ENCODE data around the gene RASEF.
"Not testable (repeated sequence)": the region's sequence is repeated elsewhere in the genome, so short reads cannot be mapped to it uniquely, and the experiment has no call there.

The RASEF gene

GRCh38 chr9:83097633-83098032, 34.7 kb upstream of the RASEF start:
- no peaks in the 10 kb centered on the region for H3K27me3 ChIP-seq (replicated peaks; ENCODE audit: insufficient read depth, low read length)
- no peaks in the 10 kb centered on the region for H3K79me2 ChIP-seq (ENCODE audit: low read length)
- no peak overlapping the region for H3K27ac ChIP-seq (ENCODE audit: low read length)
- H3K4me2 ChIP-seq (ENCODE audit: low read depth, low read length), result no peak overlapping the region
- H3K36me3 ChIP-seq (replicated peaks; ENCODE audit: insufficient read depth, low read length), result no peaks in the 10 kb centered on the region
- no peak for DNase-seq
- H3F3A ChIP-seq (ENCODE audit: insufficient read depth, low read length), result no peaks in the 10 kb centered on the region
- H3K9me2 ChIP-seq (replicated peaks; ENCODE audit: insufficient read depth, low read length), result no peaks in the 10 kb centered on the region
- no peak overlapping the region for H3K9ac ChIP-seq (ENCODE audit: low read length)
- H3K9me3 ChIP-seq (replicated peaks; ENCODE audit: insufficient read depth, low read length), result no peaks in the 10 kb centered on the region
- H3K4me3 ChIP-seq (ENCODE audit: low read length), result no peak overlapping the region
- TF ChIP-seq EZH2 (optimal IDR thresholded peaks at IDR 0.05; ENCODE audit: low read depth, low read length) (no peak), CTCF (IDR thresholded peaks at IDR 0.05; ENCODE audit: low read length) (no peak), EZH2phosphoT487 (IDR thresholded peaks at IDR 0.05; ENCODE audit: low read length) (no peak)
- no peak overlapping the region for H2AFZ ChIP-seq (ENCODE audit: low read length)
- H3K4me1 ChIP-seq (ENCODE audit: low read length), result no peaks in the 10 kb centered on the region
- no peaks in the 10 kb centered on the region for H4K20me1 ChIP-seq (ENCODE audit: insufficient read depth, low read length)

- H3K9me3 ChIP-seq (replicated peaks; ENCODE audit: insufficient read depth, low read length); H3K9me2 ChIP-seq (replicated peaks; ENCODE audit: insufficient read depth, low read length); H4K20me1 ChIP-seq (ENCODE audit: insufficient read depth, low read length); H3K9ac ChIP-seq (ENCODE audit: low read length); H3K36me3 ChIP-seq (replicated peaks; ENCODE audit: insufficient read depth, low read length); H3K4me2 ChIP-seq (ENCODE audit: low read depth, low read length); H2AFZ ChIP-seq (ENCODE audit: low read length); H3F3A ChIP-seq (ENCODE audit: insufficient read depth, low read length); H3K79me2 ChIP-seq (ENCODE audit: low read length); DNase-seq; H3K27ac ChIP-seq (ENCODE audit: low read length); H3K4me3 ChIP-seq (ENCODE audit: low read length); H3K27me3 ChIP-seq (replicated peaks; ENCODE audit: insufficient read depth, low read length); H3K4me1 ChIP-seq (ENCODE audit: low read length): not testable (repeated sequence)
Measured at GRCh38 chr9:83093311-83093710, 30.4 kb upstream of the RASEF start.

- no peak overlapping the region for H2AFZ ChIP-seq (ENCODE audit: low read length)
- no peaks in the 10 kb centered on the region for H3K4me1 ChIP-seq (ENCODE audit: low read length)
Measured at GRCh38 chr9:83081846-83082245, 18.9 kb upstream of the RASEF start.

GRCh38 chr9:83081010-83081409, 18.1 kb upstream of the RASEF start:
- Histone ChIP-seq H3K9me3 (replicated peaks; ENCODE audit: insufficient read depth, low read length) (no peaks in the 10 kb centered on the region), H4K20me1 (ENCODE audit: insufficient read depth, low read length) (no peaks in the 10 kb centered on the region), H3K4me2 (ENCODE audit: low read depth, low read length) (no peak overlapping the region), H3K4me3 (ENCODE audit: low read length) (no peak overlapping the region), H3K27me3 (replicated peaks; ENCODE audit: insufficient read depth, low read length) (no peaks in the 10 kb centered on the region), H2AFZ (ENCODE audit: low read length) (no peak overlapping the region), H3K27ac (ENCODE audit: low read length) (no peak overlapping the region), H3K79me2 (ENCODE audit: low read length) (no peaks in the 10 kb centered on the region), H3K4me1 (ENCODE audit: low read length) (no peaks in the 10 kb centered on the region), H3K9ac (ENCODE audit: low read length) (no peak overlapping the region), H3F3A (ENCODE audit: insufficient read depth, low read length) (no peaks in the 10 kb centered on the region), H3K9me2 (replicated peaks; ENCODE audit: insufficient read depth, low read length) (no peaks in the 10 kb centered on the region), H3K36me3 (replicated peaks; ENCODE audit: insufficient read depth, low read length) (no peaks in the 10 kb centered on the region)
- TF ChIP-seq CTCF (IDR thresholded peaks at IDR 0.05; ENCODE audit: low read length) (no peak), EZH2phosphoT487 (IDR thresholded peaks at IDR 0.05; ENCODE audit: low read length) (no peak), EZH2 (optimal IDR thresholded peaks at IDR 0.05; ENCODE audit: low read depth, low read length) (no peak)
- no peak for DNase-seq

More at GRCh38 chr9:83081846-83082245, 18.9 kb upstream of the RASEF start:
- no peak for DNase-seq
- H3K4me2 ChIP-seq (ENCODE audit: low read depth, low read length), result no peak overlapping the region
- H3K9me2 ChIP-seq (replicated peaks; ENCODE audit: insufficient read depth, low read length), result no peaks in the 10 kb centered on the region
- H3K9me3 ChIP-seq (replicated peaks; ENCODE audit: insufficient read depth, low read length), result no peaks in the 10 kb centered on the region
- no peak for TF ChIP-seq CTCF (IDR thresholded peaks at IDR 0.05; ENCODE audit: low read length)
- TF ChIP-seq EZH2 (optimal IDR thresholded peaks at IDR 0.05; ENCODE audit: low read depth, low read length), result no peak
- TF ChIP-seq EZH2phosphoT487 (IDR thresholded peaks at IDR 0.05; ENCODE audit: low read length), result no peak
- H3K9ac ChIP-seq (ENCODE audit: low read length), result no peak overlapping the region
- no peaks in the 10 kb centered on the region for H3K79me2 ChIP-seq (ENCODE audit: low read length)
- H3K4me3 ChIP-seq (ENCODE audit: low read length), result no peak overlapping the region
- no peak overlapping the region for H3K27ac ChIP-seq (ENCODE audit: low read length)
- no peaks in the 10 kb centered on the region for H3F3A ChIP-seq (ENCODE audit: insufficient read depth, low read length)
- H4K20me1 ChIP-seq (ENCODE audit: insufficient read depth, low read length), result no peaks in the 10 kb centered on the region
- H3K36me3 ChIP-seq (replicated peaks; ENCODE audit: insufficient read depth, low read length), result no peaks in the 10 kb centered on the region
- no peaks in the 10 kb centered on the region for H3K27me3 ChIP-seq (replicated peaks; ENCODE audit: insufficient read depth, low read length)

- H3F3A ChIP-seq (ENCODE audit: insufficient read depth, low read length); H4K20me1 ChIP-seq (ENCODE audit: insufficient read depth, low read length); H3K9me3 ChIP-seq (replicated peaks; ENCODE audit: insufficient read depth, low read length); H3K4me3 ChIP-seq (ENCODE audit: low read length); H3K9ac ChIP-seq (ENCODE audit: low read length); H3K27ac ChIP-seq (ENCODE audit: low read length); H3K4me2 ChIP-seq (ENCODE audit: low read depth, low read length); H3K9me2 ChIP-seq (replicated peaks; ENCODE audit: insufficient read depth, low read length); H3K4me1 ChIP-seq (ENCODE audit: low read length); H3K27me3 ChIP-seq (replicated peaks; ENCODE audit: insufficient read depth, low read length); H3K36me3 ChIP-seq (replicated peaks; ENCODE audit: insufficient read depth, low read length); DNase-seq; H2AFZ ChIP-seq (ENCODE audit: low read length); H3K79me2 ChIP-seq (ENCODE audit: low read length): not testable (repeated sequence)
Measured at GRCh38 chr9:83075932-83076331, 13.0 kb upstream of the RASEF start.

- H2AFZ ChIP-seq (ENCODE audit: low read length); H3K36me3 ChIP-seq (replicated peaks; ENCODE audit: insufficient read depth, low read length); H4K20me1 ChIP-seq (ENCODE audit: insufficient read depth, low read length); H3K4me2 ChIP-seq (ENCODE audit: low read depth, low read length); H3K9ac ChIP-seq (ENCODE audit: low read length); H3K9me3 ChIP-seq (replicated peaks; ENCODE audit: insufficient read depth, low read length); DNase-seq; H3K79me2 ChIP-seq (ENCODE audit: low read length); H3K4me3 ChIP-seq (ENCODE audit: low read length); H3K27me3 ChIP-seq (replicated peaks; ENCODE audit: insufficient read depth, low read length); H3K4me1 ChIP-seq (ENCODE audit: low read length); H3K27ac ChIP-seq (ENCODE audit: low read length); H3F3A ChIP-seq (ENCODE audit: insufficient read depth, low read length); H3K9me2 ChIP-seq (replicated peaks; ENCODE audit: insufficient read depth, low read length): not testable (repeated sequence)
Measured at GRCh38 chr9:83072498-83072897, 9.6 kb upstream of the RASEF start.
